Stimulated activated CD4-positive, alpha-beta T cell treated with anti-CD3 and anti-CD28 coated beads, Interleukin-1b, Interleukin-23, amount 100 ng/mL, for 24 hours (primary cell): ENCODE measurements around the gene WASF2.
"Not testable (repeated sequence)": the region's sequence is repeated elsewhere in the genome, so short reads cannot be mapped to it uniquely, and the experiment has no call there.

Source experiments
- DNase-seq, 4 experiments: peaks; one replicate each; pipeline ENCODE4 v3.0.0-alpha.2; 2020; ENCODE audit warnings: low read depth in 4 of 4, low spot score in 1 of 4

Gene WASF2

GRCh38 chr1:27503033-27503432 is 13.1 kb upstream of the WASF2 start:
- DNase-seq = no peak

GRCh38 chr1:27501159-27501558 is 11.2 kb upstream of the WASF2 start:
- not testable (repeated sequence) for DNase-seq

- no peak for DNase-seq
Observed at GRCh38 chr1:27499142-27499541, 9.2 kb upstream of the WASF2 start.

GRCh38 chr1:27496604-27497155 is 6.7 kb upstream of the WASF2 start:
- no peak for DNase-seq

- DNase-seq = no peak
Observed at GRCh38 chr1:27492796-27493195, 2.8 kb upstream of the WASF2 start.

- DNase-seq = no peak
Observed at GRCh38 chr1:27491748-27492700, 2.1 kb upstream of the WASF2 start.

- peak in 2 of 4 experiments; percentile 10 to 11 for DNase-seq
Observed at GRCh38 chr1:27489501-27489972, 430 bp downstream of the WASF2 start.

- DNase-seq = no peak
Observed at GRCh38 chr1:27487966-27488884, 1.7 kb downstream of the WASF2 start.

GRCh38 chr1:27485363-27485762 is 4.6 kb downstream of the WASF2 start:
- DNase-seq = no peak

GRCh38 chr1:27483659-27484058 is 6.3 kb downstream of the WASF2 start:
- no peak for DNase-seq

- no peak for DNase-seq
Observed at GRCh38 chr1:27481994-27482620, 7.9 kb downstream of the WASF2 start.

- no peak for DNase-seq
Observed at GRCh38 chr1:27478098-27478497, 11.9 kb downstream of the WASF2 start.

GRCh38 chr1:27476237-27476636 is 13.7 kb downstream of the WASF2 start:
- DNase-seq = no peak

GRCh38 chr1:27475720-27476119 is 14.2 kb downstream of the WASF2 start:
- DNase-seq = no peak

GRCh38 chr1:27473755-27474154 is 16.2 kb downstream of the WASF2 start:
- no peak for DNase-seq

GRCh38 chr1:27472098-27472497 is 17.9 kb downstream of the WASF2 start:
- not testable (repeated sequence) for DNase-seq

GRCh38 chr1:27471477-27471876 is 18.5 kb downstream of the WASF2 start:
- no peak for DNase-seq

- DNase-seq = no peak
Observed at GRCh38 chr1:27469334-27469733, 20.6 kb downstream of the WASF2 start.

GRCh38 chr1:27468378-27468777 is 21.6 kb downstream of the WASF2 start:
- not testable (repeated sequence) for DNase-seq

- DNase-seq = no peak
Observed at GRCh38 chr1:27464926-27465647, 24.9 kb downstream of the WASF2 start.
